ENCODE results near the gene GALNT18.

GALNT18 gene

GRCh38 chr11:11525283-11525682 lies 96.5 kb downstream of the GALNT18 start:
- DNase-seq = no peak

- no peak for DNase-seq
Observed at GRCh38 chr11:11524436-11525061, 97.3 kb downstream of the GALNT18 start.

- no peak for DNase-seq
Observed at GRCh38 chr11:11522591-11522990, 99.2 kb downstream of the GALNT18 start.

GRCh38 chr11:11521306-11522002 lies 100.4 kb downstream of the GALNT18 start:
- DNase-seq = no peak

- no peak for DNase-seq
Observed at GRCh38 chr11:11520231-11521015, 101.4 kb downstream of the GALNT18 start.

GRCh38 chr11:11519184-11519583 lies 102.6 kb downstream of the GALNT18 start:
- no peak for DNase-seq

- no peak for DNase-seq
Observed at GRCh38 chr11:11514246-11514645, 107.6 kb downstream of the GALNT18 start.

- DNase-seq = no peak
Observed at GRCh38 chr11:11513422-11513821, 108.4 kb downstream of the GALNT18 start.

- DNase-seq = no peak
Observed at GRCh38 chr11:11512929-11513328, 108.9 kb downstream of the GALNT18 start.

GRCh38 chr11:11512502-11512901 lies 109.3 kb downstream of the GALNT18 start:
- DNase-seq = no peak

- no peak for DNase-seq
Observed at GRCh38 chr11:11512090-11512489, 109.7 kb downstream of the GALNT18 start.

- DNase-seq = no peak
Observed at GRCh38 chr11:11510939-11511338, 110.9 kb downstream of the GALNT18 start.

- DNase-seq = no peak
Observed at GRCh38 chr11:11505692-11506091, 116.1 kb downstream of the GALNT18 start.

- no peak for DNase-seq
Observed at GRCh38 chr11:11505190-11505589, 116.6 kb downstream of the GALNT18 start.

GRCh38 chr11:11504071-11504470 lies 117.7 kb downstream of the GALNT18 start:
- DNase-seq = no peak

GRCh38 chr11:11502263-11502861 lies 119.4 kb downstream of the GALNT18 start:
- DNase-seq = no peak

- no peak for DNase-seq
Observed at GRCh38 chr11:11501546-11502262, 120.1 kb downstream of the GALNT18 start.

- no peak for DNase-seq
Observed at GRCh38 chr11:11500744-11501487, 120.9 kb downstream of the GALNT18 start.

- DNase-seq = no peak
Observed at GRCh38 chr11:11499300-11499699, 122.5 kb downstream of the GALNT18 start.

GRCh38 chr11:11498195-11498594 lies 123.6 kb downstream of the GALNT18 start:
- DNase-seq = no peak

GRCh38 chr11:11496879-11497278 lies 124.9 kb downstream of the GALNT18 start:
- no peak for DNase-seq

GRCh38 chr11:11494348-11494747 lies 127.5 kb downstream of the GALNT18 start:
- no peak for DNase-seq
